AG08395 (cell line): ENCODE results near the gene ERLIN1.

ENCODE experiments used
- DNase-seq: peaks from one replicate; pipeline ENCODE4 v3.0.0; 2012; ENCODE audit warnings: mixed read lengths, low spot score

Gene ERLIN1

DNA sequence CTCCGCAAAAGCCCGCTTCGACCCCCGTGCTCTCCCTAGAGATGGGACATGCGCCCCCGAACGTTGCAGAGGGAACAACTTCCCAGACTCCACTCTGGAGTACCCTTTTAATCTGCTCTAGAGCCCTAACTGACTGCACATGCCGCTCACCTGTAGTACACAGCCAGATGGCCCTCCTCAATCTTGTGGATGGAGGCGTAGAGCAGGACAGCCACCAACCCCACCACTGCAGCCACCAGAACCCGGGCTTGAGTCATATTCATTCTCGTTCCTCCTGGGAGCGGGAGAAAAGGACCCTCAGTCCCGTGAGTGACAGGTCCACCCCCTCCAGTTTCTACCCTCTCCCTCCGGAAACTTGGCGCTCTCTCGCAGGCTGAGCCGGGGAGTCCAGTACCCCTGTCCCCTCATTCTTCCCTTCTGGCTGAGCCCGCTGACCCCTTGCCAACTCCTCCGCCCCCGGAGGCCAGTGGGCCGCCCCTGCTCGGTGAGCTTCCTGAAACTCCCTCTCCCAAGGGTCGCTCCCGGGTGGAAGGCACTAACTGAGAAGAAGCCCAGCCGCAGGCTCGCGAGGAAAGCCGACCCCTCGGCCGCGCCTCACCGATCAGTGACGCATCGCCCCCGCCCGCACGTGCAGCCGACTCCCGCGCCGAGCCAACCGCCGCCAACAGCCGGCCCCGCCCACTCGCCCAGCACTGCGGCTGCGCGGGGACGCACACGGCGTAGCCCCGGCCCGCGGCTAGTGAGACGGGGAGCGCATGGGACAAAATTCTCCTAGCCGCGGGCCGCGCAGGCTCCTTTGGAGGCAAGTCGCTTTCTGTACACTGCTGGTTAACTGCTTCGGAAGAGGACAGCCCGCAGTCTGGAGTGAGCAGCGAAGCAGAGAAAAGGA lies at the start of gene ERLIN1:
ERLIN1 (minus strand) TSS at position 666 of the 889 bp plus-strand sequence; CDS start at position 263, 403 bp downstream.
- DNase-seq, result peak; percentile 97

DNA sequence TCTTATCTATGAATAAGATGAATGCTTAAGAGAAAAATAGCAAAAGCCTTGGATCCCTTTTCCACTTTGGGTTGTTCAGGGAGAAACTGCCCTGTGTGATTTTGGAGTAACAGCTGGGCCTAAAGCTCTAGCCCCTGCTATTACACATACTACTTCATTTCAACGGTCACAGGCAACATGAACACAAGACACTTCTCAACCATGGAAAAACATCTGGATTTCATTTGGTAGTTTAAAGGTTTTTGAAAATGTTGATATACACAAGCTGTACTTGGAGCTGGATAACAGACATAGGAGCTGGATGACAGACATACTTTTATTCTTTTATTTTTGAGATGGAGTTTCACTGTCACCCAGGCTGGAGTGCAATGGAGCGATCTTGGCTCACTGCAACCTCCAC lies 46.3 kb upstream of the ERLIN1 start:
- no peak for DNase-seq

DNA sequence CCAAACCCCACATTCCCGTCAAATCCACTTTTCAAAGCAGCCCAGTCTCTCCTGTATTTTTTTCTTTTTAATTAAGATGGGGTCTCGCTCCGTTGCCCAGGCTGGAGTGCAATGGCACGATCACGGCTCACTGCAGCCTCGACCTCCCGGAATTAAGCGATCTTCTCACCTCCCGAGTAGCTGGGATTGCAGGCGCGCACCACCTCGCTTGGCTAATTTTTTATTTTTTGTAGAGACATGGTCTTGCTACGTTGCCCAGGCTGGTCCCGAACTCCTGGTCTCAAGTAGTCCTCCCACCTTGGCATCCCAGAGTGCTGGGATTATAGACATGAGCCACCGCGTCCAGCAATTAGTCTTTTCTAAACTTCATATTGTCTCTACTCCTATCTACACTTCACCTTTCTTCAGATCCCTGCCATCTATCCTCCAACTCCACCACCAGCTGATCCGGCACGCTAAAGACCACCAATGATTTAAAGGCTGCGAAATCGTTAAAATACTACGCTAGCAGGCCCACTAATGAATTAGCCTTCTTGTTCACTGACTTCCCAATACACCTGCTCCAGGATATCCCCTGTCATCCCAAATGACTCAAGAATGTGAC lies 44.1 kb upstream of the ERLIN1 start:
- no peak for DNase-seq

DNA sequence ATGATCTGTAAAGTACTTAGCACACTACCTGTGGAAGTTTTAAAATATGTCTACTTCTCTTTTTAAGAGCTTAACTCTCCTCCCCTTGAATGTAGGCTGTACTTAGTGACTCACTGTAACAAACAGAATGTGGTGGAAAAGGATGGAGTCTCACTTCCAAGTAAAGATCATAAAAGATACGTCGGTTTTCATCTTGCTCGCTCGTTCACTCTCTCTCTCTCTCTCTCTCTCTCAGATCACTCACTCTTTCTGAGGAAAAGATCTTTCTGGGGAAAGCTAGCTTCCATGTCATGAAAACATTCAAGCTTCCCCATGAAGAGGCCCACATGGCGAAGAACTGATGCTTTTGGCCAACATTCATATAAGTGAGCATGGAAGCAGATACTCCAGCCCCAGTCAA lies 38.0 kb upstream of the ERLIN1 start:
- DNase-seq, result no peak

DNA sequence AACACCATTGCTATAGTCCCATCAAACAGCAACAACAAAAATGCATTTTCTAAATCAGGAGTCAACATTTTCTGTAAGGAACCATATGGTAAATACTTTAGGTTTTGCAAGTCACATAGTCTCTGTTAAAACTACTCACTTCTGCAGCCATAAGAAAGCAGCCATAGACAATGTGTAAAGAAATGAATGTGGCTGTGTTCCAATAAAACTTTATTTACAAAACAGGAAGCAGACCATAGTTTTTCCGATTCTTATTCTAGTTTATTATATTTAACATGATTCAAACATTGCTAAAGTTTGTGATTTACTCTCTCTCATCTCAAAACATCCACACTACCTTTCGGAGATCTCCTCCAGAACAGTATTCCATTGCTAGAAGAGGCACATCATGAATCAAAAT lies 36.7 kb upstream of the ERLIN1 start:
- no peak for DNase-seq

DNA sequence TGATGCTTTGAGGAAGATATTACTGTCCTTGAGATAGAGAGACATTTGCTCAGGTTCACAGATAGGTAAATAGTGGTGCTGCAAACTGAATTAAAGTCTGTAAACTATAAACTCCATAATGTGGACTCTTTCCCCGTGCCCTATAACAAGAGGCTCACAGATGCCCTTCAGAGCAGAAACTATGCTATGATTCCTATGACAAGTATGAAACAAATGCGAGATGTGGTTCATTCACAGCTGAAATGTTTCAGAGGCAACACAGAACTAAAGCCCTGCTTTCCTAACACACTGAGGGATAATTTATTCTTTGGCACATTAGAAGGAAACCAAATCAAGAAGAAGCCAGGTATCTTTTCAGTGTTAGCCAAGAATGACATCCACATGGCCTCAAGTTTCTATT lies 30.2 kb upstream of the ERLIN1 start:
- no peak for DNase-seq

DNA sequence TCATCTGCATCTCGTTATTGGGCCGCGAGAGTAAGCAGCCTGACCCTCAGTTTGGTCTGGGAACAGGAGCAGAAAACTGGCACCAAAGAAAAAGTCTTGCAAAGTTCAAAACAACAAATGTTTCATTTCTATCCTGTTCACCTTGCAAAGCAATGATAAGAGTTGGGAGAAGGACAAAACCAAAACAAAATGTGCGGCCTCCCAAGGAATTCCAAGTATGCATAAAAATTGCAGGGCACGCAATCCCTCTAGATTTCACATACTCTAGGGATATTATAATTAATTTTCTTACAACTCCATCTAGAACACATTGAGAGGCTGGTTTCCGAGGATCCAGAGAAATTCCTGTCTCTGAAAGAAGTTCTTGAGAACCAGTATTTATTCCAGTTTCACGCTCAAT lies 23.5 kb upstream of the ERLIN1 start:
- peak; percentile 24 for DNase-seq

DNA sequence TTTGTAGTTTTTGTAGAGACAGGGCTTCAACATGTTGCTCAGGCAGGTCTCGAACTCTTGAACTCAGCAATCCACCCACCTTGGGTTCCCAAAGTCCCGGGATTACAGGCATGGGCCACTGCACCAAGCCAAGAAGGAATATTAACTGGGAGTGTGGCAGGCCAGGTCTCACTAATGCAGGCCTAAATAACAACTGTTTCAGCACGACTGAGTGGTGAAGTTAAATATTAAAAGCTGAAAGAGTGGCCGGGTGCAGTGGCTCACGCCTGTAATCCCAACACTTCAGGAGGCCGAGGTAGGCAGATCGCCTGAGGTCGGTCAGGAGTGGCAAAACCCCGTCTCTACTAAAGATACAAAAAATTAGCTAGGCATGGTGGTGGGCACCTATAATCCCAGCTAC lies 22.4 kb upstream of the ERLIN1 start:
- DNase-seq, result no peak

DNA sequence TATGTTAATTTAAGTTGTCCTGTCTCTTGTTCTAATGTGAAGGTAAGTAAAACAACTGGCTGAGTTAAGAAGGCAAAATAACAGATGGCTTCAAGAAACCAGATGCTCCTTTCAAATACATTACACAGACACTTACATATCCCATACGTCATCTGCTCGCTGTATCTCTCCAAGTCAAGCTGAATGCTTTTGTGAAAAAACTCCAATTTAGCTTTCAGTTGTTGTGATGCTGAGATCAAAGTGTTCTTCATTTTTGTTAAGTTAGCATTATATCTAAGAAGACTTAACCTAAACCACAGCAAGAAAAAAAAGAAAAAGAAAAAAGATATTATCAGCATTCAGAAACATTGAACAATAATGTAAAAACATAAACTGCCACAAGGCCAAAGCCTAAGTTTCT lies 18.5 kb upstream of the ERLIN1 start:
- no peak for DNase-seq

DNA sequence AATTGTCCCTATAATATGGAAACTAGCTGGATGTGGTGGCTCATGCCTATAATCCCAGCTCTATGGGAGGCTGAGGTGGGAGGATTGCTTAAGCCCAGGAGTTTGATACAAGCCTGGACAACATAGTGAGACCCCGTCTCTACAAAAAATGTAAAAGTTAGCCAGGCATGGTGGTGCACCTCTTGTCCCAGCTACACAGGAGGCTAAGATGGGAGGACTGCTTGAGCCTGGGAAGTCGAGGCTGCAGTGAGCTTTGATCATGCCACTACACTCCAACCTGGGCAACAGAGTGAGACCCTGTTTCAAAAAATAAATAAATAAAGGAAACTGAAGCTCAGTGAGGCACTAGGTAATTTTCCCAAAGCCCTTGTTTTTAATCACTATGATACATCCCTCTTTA lies 15.7 kb upstream of the ERLIN1 start:
- DNase-seq, result no peak

DNA sequence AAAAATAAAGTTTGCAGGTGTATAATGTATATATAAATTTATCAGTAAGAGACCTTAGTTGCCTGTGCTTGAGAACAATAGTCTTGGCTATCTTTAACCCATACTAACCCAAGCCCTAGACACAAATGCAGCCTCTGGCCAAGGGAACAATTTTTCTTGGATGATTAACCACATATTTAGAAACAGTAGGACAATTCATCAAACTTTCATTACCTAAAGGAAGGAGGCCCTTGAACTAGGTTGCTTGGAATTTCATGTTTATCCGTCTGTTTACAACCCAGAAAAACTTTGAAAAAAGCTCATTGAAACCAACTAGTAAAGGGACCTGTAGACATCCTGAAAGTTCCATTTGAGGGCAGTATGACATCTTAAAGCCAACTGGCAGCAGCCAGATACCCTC lies 8.9 kb upstream of the ERLIN1 start:
- no peak for DNase-seq

DNA sequence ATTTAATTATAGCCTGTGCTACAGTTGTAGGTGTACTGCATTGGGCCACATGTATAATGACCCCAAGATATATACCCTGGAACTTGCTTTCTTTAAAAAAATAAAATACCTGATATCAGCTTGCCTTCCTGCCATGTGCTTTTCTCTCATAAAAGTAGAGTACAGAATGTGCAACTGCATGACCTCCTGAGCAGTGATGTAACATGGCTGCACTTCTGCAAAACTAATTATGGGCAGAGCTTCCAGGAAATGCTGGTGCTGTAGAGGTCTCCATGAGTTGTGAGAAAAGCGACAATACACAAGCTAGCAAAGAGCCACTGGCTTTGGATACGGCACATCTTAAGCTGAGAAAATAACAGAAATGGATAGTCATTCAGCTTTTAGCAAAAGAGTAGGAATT lies 6.5 kb upstream of the ERLIN1 start:
- no peak for DNase-seq

DNA sequence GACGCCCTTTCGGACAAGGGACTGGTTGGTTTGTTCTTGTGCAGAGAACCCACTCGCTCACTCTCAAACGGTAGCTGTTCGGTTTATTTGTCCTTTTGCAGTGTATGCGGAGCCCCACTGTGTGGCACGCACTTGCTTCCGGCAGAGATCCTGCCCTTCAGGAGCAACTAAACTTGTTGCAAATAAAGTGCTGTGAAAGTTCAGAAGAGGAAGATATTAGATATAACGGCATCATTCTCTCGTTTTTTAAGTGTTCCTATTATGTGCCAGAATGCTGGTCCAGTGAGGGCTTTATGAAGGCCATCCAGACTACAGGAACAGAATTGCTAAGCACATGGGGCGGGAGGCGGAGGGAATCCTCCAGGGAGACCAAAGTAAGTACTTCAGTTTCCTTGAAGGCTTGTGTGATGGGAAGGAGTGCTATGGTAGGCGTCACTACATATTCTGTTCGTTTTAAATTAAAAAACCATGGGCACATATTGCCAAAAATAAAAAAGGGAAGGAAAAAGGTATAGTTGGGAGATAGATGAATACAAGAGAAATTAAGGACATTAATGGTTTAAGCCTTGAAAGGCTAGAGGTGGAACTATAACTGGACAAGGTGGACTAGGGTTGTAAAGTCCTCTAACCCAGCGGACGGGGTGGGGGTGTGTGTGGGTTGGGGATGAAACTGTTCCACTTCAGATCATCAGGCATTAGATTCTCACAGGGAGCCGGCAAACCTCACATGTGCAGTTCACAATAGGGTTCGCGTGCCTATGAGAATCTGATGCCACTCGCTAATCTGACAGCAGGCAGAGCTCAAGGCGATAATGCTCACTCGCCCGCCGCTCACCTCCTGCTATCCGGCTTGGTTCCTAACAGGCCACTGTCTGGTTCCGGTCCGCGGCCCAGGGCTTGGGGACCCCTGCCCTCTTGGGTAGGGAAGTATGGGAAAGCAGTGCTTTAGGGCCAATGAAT lies 704 bp upstream of the ERLIN1 start:
- DNase-seq, result peak; percentile 65

DNA sequence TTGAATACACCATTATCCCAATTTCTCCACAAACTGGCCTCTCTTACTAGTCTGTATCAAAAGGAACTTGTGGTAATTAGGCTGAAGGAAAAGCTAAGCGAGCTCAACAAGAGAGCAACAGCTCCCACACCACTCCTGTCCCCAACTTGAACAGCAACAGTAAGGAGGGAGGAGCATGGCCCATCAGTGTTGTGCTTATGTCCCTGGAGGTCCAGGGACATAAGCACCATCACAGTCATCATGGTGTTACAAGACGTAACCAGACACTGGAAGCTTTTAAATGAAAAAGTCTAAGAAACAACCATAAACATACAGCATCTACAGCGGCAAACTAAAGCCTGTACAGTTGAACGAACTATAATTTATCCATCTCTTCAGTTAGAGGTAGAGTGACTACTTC lies 989 bp downstream of the ERLIN1 start:
- DNase-seq, result peak; percentile 17

DNA sequence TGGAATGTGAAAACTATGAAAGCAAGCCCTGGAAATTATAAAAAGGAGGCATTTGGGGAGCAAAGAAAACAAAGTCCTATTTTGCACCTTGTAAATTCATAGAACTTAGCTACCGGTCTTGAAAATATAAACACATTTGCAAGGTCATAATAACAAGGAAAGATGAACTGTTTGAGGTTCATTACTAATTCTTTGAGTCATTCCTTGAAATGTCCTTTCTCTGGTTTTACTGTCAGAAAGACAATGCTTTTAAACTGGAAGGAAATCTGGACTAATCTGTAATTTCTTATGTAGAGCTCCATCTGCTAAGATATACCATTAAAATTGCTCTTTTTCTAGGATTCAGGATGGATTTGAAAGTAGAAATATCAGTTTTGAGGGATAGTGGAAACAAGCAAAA lies 1.4 kb downstream of the ERLIN1 start:
- DNase-seq, result no peak

DNA sequence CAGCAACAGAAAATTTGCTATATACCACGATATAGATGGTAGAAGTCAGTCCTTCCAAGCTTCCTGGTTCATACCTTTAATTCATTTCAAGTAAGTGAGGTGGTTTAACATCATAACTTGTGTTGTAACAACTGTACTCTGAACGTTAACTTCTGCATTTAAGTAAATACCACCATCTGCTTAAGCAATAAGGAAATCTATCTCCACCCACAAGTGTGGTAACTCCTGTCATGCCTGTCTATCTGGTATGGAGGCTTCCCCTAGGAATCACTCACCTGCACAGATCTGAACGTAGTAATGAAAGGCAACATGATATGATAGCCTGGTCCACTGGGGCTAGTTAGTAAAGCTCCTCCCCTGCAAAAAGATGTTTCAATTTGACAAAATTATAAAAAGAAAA lies 2.3 kb downstream of the ERLIN1 start:
- DNase-seq, result no peak

DNA sequence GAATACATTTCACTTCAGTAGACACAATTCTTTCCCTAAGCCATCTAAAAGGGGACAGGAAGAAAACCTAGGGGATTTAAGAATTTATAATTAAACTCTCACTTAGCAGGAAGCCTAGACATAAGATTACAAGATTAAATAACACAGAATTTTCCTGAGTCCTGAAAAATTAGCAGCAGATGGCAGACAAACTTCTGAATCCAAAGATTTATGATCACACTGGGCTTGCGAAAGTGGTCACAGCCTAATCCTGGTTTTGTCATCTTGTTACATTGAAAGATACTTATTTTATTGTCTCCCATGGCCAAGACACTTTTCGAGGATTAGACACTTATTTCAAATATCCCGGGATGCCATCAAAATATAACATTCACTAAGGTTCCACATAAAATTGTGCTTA lies 2.9 kb downstream of the ERLIN1 start:
- no peak for DNase-seq

DNA sequence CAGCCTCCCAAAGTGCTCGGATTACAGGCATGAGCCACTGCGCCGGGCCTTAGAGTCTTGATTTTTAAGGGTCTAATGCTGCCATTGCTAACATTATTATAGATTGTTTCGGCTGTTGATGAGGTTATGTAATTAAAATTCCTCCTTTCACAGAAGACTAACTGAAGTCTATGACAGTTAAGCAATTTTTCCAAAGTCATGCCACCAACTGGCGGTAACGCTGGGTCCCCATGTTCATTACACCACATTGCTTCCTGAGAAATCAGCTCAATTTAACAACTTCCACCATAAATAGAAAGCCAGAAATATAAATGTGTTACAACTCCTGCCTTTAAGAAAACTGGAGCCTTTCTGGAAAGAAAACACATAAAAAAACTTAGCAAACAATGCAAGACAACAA lies 3.5 kb downstream of the ERLIN1 start:
- DNase-seq, result no peak

DNA sequence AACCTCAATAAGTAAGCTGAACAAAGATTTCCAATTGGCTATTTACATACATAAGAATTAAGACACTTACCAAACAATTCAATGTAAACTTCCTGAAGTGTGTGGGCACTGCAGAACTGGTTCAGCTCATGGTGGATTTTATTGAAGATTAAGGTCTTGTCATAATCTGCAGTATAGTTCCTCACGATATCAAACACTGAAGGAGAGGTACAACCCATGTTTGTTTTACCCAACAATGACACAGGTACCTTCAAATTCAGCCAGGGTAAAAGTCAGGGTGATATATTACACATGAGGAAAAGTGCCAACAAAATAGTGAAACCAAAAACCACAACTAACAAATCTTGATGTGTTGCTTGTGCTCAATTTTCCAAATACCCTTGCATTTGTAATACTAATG lies 10.0 kb downstream of the ERLIN1 start:
- no peak for DNase-seq

DNA sequence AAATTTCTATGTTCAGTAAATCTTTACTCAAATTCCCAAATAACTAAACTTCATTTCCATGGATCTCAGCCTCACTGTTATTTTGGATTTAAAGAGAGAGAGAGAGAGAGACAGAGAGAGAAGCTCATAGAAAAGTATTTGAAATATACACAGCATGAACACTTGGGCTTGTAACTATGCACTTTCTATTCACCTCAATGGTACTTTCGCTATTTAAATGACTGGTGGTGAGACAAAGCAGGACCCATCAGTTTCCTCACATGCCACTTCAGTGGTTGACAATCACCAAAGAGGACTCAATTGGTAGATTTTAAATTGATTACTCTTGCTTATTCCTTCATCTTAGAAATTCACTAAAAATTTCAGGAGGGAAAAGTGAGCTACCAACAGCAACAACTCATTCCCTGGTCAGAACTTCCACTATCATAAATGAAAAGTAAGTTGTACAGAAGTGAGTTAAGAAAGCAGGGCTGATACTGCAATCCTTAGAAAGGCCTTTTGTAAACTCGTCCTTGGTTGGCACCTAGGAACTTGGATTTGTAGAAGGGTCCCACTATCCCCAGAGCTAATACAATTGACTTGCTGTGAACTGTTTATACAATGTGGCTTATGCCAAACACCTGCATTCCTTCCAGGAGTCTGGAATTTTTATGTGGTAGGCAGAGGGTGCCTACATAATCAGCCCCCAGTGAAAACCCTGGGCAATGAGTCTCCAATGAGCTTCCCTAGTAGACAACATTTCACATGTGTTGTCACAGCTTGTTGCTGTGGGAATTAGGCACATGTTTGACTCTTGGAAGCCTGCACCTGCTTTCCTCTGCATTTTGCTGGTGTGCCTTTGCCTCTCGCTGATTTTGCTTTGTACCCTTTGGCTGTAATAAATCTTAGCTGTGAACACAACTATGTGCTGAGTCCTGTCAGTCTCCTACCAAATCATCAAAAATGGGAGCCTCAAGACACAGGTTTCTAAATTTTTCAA lies 10.8 kb downstream of the ERLIN1 start:
- no peak for DNase-seq

DNA sequence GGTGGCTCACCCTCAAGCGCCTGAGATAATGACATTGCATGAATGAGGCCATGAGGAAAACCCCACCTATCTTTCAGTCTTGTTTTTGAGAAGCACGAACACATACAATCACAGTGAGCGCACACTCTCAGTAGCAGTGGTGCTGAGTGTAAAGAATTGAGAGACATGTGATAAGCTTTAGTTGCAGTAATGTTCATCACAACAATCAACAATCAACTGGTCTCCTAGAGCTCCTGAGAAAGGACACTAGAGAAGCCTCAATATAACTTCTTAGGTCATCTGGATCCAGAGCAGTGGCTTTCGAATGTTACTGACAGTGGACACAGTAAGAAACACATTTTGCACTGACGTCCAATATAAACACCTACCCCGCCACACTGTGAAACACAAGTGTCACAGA lies 12.8 kb downstream of the ERLIN1 start:
- DNase-seq, result no peak
